ENCODE results near the gene ELL2.

ELL2 gene

DNA sequence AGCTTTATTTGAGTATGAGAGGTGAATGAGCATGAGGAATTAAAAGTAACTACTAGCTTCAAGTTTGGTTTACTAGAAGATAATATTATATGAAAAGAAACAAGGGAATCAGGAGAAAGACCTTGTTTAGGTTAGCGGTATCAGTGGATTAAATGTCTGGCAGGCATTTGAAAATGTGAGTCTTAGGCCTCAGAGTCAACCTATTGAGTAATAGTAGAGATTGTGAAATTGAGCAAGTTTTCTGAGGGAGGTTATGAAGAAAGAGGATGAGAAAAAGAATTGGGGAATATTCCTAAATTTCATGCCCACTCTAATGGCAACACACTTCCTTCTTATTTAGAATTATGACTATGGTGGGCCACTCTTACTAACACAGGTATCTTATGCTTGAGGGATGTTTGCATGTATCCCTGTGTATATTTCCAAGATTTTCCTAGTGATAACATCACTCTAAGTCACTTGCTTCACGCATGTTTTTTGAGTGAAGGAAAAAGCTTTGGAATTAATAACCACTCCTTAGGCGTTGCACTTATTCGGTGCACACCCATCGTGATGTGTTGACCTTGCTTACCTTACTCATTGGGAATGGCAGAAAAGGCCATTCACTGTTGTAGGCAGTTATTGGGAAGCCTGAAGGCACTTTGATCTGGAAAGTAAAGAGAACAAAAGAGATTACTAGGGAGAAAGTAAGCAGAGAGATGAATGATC lies 8.2 kb upstream of the ELL2 start:
- FAIRE-seq: no peak
- no peak for DNase-seq (ENCODE audit: insufficient read length, low spot score)
- TF ChIP-seq POLR2AphosphoS5 (IDR thresholded peaks at IDR 0.05; ENCODE audit: low read depth, low read length): no peak
- TF ChIP-seq PAX5 (IDR thresholded peaks at IDR 0.05; ENCODE audit: insufficient read depth, low read length, severe bottlenecking): no peak
- TF ChIP-seq POLR2A (IDR thresholded peaks at IDR 0.05; ENCODE audit: low read depth, low read length): no peak
- no peak for TF ChIP-seq SPI1 (IDR thresholded peaks at IDR 0.05; ENCODE audit: low read depth, low read length)
- TF ChIP-seq POU2F2 (IDR thresholded peaks at IDR 0.05; ENCODE audit: low read depth, low read length): no peak
- no peak for TF ChIP-seq TAF1 (IDR thresholded peaks at IDR 0.05; ENCODE audit: low read depth, low read length)

DNA sequence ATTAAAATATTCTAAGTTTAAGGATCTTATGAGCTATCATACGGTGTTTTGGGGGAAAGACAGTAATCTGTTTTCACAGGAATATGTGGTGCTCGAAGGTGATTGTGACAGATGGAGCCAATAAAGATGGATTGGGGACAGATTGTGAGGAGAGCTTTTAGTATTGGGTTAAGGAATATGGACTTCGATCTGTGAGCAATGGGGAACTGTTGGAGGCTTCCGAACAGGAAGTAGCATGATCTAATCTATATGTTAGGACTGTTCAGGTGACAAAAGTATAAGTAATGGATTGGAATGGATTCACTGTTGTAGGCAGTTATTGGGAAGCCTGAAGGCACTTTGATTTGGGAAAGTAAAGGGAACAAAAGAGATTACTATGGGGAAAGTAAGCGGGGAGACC lies 7.4 kb upstream of the ELL2 start:
- FAIRE-seq (no peak), DNase-seq (ENCODE audit: insufficient read length, low spot score) (no peak)
- TF ChIP-seq PAX5 (IDR thresholded peaks at IDR 0.05; ENCODE audit: insufficient read depth, low read length, severe bottlenecking) (no peak), POU2F2 (IDR thresholded peaks at IDR 0.05; ENCODE audit: low read depth, low read length) (no peak), POLR2A (IDR thresholded peaks at IDR 0.05; ENCODE audit: low read depth, low read length) (no peak), TAF1 (IDR thresholded peaks at IDR 0.05; ENCODE audit: low read depth, low read length) (no peak), SPI1 (IDR thresholded peaks at IDR 0.05; ENCODE audit: low read depth, low read length) (no peak), POLR2AphosphoS5 (IDR thresholded peaks at IDR 0.05; ENCODE audit: low read depth, low read length) (no peak)

DNA sequence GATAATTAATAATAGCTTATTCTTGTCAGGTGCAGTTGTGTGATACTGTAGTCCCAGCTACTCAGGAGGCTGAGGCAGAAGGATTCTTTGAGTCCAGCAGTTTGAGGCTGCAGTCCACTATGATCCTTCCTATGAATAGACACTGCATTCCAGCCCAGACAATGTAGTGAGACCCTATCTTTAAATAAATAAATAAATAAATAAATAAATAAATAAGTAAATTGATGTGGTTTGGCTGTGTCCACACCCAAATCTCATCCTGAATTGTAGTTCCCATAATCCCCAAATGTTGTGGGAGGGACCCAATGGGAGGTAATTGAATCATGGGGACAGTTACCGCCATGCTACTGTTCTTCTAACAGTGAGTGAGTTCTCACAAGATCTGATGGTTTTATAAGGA lies 5.6 kb upstream of the ELL2 start:
- DNase-seq (ENCODE audit: insufficient read length, low spot score) (no peak), FAIRE-seq (no peak)
- TF ChIP-seq PAX5 (IDR thresholded peaks at IDR 0.05; ENCODE audit: insufficient read depth, low read length, severe bottlenecking) (no peak), POLR2AphosphoS5 (IDR thresholded peaks at IDR 0.05; ENCODE audit: low read depth, low read length) (no peak), POU2F2 (IDR thresholded peaks at IDR 0.05; ENCODE audit: low read depth, low read length) (no peak), SPI1 (IDR thresholded peaks at IDR 0.05; ENCODE audit: low read depth, low read length) (no peak), TAF1 (IDR thresholded peaks at IDR 0.05; ENCODE audit: low read depth, low read length) (no peak), POLR2A (IDR thresholded peaks at IDR 0.05; ENCODE audit: low read depth, low read length) (no peak)

DNA sequence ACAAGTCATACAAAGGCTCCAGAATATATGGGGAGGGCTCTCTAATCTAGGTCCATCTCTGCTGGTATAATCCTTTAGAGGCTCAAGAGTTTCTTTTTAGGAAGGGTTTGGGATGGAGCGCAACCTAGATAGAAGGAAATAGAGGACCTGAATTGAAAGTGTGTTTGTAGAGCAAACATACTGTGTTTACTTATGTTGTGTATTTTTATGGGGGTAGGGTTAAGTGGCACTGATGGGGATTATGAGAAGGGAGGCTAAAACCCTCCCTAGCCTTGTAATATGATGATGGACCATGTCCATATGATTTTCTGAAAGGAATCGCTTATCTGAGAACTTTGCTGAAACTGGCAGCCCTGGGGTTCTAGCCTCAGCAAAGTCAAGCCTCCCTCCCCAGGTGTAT lies 4.4 kb upstream of the ELL2 start:
- DNase-seq (ENCODE audit: insufficient read length, low spot score): no peak
- FAIRE-seq: no peak
- TF ChIP-seq POLR2AphosphoS5 (IDR thresholded peaks at IDR 0.05; ENCODE audit: low read depth, low read length) (no peak), PAX5 (IDR thresholded peaks at IDR 0.05; ENCODE audit: insufficient read depth, low read length, severe bottlenecking) (no peak), POLR2A (IDR thresholded peaks at IDR 0.05; ENCODE audit: low read depth, low read length) (no peak), TAF1 (IDR thresholded peaks at IDR 0.05; ENCODE audit: low read depth, low read length) (no peak), SPI1 (IDR thresholded peaks at IDR 0.05; ENCODE audit: low read depth, low read length) (no peak), POU2F2 (IDR thresholded peaks at IDR 0.05; ENCODE audit: low read depth, low read length) (no peak)

DNA sequence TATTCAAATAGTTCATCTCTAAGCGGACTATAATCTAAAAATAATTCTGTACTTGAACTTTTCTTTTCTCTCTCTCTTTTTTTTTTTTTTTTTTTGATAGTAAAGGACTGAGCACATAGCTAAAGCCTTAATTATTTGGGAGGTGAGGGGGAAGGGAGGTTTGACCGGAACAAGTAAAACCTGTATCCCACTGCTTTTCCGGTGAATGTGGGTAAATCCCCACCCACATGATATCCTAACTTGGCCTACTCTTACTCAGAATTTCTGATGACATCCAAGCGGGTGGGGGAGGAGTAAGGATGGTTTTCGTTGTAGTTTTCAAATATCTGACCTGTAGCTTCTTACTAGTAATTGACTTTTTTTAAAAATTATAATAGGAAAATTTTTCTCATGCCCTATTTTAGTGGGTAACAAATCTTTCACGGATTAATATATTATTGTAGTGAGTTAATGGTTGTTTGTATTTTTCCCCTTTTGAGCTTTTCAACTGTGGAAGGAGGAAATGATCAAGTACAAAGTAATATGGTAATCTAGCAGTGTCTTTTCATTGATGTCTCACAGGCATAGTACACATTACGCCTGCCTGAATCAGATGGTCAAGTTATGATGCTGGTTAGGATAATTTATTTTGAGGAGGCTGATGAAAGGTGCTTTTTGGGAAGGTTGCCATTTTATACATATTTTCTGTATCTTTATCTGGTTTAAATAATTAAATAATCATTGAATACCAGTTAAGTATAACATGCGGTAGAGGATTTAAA lies 2.2 kb upstream of the ELL2 start:
- FAIRE-seq (no peak), DNase-seq (ENCODE audit: insufficient read length, low spot score) (no peak)
- TF ChIP-seq POLR2A (IDR thresholded peaks at IDR 0.05; ENCODE audit: low read depth, low read length) (no peak), POLR2AphosphoS5 (IDR thresholded peaks at IDR 0.05; ENCODE audit: low read depth, low read length) (no peak), TAF1 (IDR thresholded peaks at IDR 0.05; ENCODE audit: low read depth, low read length) (no peak), PAX5 (IDR thresholded peaks at IDR 0.05; ENCODE audit: insufficient read depth, low read length, severe bottlenecking) (no peak), SPI1 (IDR thresholded peaks at IDR 0.05; ENCODE audit: low read depth, low read length) (no peak), POU2F2 (IDR thresholded peaks at IDR 0.05; ENCODE audit: low read depth, low read length) (no peak)

DNA sequence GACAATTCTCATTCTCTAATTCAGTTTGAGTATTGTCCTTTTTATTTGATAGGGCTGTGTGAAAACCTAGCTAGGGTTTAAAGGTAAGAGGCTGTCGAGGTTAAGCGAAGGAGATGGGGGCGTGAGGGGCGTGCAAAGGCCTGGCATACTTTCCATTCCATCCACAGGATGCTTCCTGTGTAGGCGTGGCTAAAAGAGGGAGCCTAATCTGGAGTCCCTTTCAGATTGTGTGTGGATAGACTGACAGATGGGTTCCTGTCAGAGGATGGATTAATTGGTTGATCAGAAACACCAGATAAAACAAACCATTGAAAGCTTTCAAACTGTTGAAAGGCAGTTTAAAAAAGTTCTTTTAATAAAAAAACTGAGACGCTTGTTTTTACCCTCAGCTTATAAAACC lies 1.1 kb upstream of the ELL2 start:
- TF ChIP-seq TAF1 (IDR thresholded peaks at IDR 0.05; ENCODE audit: low read depth, low read length) (no peak), POLR2A (IDR thresholded peaks at IDR 0.05; ENCODE audit: low read depth, low read length) (no peak), PAX5 (IDR thresholded peaks at IDR 0.05; ENCODE audit: insufficient read depth, low read length, severe bottlenecking) (no peak)
- DNase-seq (ENCODE audit: insufficient read length, low spot score) (no peak), FAIRE-seq (no peak)

DNA sequence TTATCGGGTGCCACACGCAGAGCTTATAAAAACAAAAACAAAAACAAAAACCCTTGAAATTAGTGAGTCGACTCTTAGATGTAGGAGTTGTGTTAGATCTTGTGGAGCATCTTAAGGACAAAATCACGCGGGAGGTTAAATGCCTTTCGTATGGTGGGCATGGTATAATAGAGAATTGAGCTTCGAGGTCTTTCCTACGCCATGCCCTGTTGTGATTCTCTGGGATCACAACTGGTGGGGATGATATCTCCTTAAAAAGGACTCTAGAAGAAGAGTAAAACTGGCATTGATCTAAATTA lies 773 bp upstream of the ELL2 start:
- no peak for DNase-seq (ENCODE audit: insufficient read length, low spot score)
- TF ChIP-seq POLR2AphosphoS5 (IDR thresholded peaks at IDR 0.05; ENCODE audit: low read depth, low read length) (no peak), SPI1 (IDR thresholded peaks at IDR 0.05; ENCODE audit: low read depth, low read length) (no peak), POLR2A (IDR thresholded peaks at IDR 0.05; ENCODE audit: low read depth, low read length) (no peak), TAF1 (IDR thresholded peaks at IDR 0.05; ENCODE audit: low read depth, low read length) (no peak), PAX5 (IDR thresholded peaks at IDR 0.05; ENCODE audit: insufficient read depth, low read length, severe bottlenecking) (no peak), POU2F2 (IDR thresholded peaks at IDR 0.05; ENCODE audit: low read depth, low read length) (no peak)
- peak; percentile 28 for FAIRE-seq

DNA sequence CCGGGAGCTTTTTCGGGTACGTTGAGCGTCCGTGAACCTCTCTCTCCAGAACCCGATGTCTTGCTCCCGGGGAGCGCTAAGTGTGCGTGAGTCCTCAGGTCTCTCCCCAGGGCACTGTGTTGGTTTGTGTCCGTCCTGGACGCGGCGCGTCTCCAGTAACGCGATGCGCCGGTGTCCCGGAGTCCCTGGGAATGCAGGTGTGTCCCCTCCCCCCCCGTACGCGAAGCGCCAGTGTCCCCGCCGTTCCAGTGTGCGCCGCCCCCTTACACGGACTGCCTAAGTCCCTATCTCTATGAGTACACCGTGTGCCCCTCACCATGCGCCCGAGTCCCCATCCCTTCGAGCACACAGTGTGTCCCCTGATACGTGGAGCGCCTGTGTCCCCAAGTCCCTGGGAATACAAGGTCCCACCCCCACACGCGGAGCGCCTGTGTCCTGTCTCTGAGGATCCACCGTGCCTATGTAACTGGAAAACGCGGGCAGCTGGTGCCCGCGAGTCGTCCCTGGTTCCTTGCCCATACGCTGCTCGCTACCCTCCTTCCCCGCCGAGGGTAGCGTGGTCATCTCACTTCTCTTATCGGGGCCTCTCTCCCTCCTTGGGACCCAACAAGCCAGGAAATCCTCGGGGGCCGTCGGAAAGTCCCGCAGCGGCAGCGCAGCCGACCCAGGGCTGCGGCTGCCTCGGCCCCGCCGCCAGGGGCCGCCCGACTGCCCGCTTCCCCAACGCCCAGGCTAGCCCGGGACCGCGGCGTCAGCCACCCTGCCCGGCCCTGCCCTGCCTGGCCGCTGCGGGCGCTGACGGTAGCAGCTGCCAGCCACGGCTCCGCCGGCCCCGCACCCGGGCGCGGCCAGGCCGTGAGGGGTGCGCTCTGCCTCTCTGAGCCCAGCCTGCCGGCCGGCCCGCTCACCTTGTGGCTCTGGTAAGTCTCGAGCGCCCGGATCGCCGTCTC lies 709 bp downstream of the ELL2 start:
- FAIRE-seq (peak; percentile 69), DNase-seq (ENCODE audit: insufficient read length, low spot score) (peak; percentile 63)
- TF ChIP-seq PAX5 (IDR thresholded peaks at IDR 0.05; ENCODE audit: insufficient read depth, low read length, severe bottlenecking) (peak; percentile 49), SPI1 (IDR thresholded peaks at IDR 0.05; ENCODE audit: low read depth, low read length) (peak; percentile 41; the same call in 1 of the 2 replicates), POLR2A (IDR thresholded peaks at IDR 0.05; ENCODE audit: low read depth, low read length) (no peak; the same call in none of the 2 replicates), POLR2AphosphoS5 (IDR thresholded peaks at IDR 0.05; ENCODE audit: low read depth, low read length) (peak; percentile 62; the same call in 1 of the 2 replicates), TAF1 (IDR thresholded peaks at IDR 0.05; ENCODE audit: low read depth, low read length) (no peak; the same call in 1 of the 2 replicates), POU2F2 (IDR thresholded peaks at IDR 0.05; ENCODE audit: low read depth, low read length) (no peak)
